ENCODE measurements around the gene LIMS3. TPM values are rescaled to one million over a fixed set of nuclear protein-coding genes. Genes with fewer than 3 reads are reported as not detected.
"Not testable (repeated sequence)": the region's sequence is repeated elsewhere in the genome, so short reads cannot be mapped to it uniquely, and the experiment has no call there.

LIMS3 gene
- polyA plus RNA-seq, 1 donor from 2014 or later, result 2.7 TPM

DNA sequence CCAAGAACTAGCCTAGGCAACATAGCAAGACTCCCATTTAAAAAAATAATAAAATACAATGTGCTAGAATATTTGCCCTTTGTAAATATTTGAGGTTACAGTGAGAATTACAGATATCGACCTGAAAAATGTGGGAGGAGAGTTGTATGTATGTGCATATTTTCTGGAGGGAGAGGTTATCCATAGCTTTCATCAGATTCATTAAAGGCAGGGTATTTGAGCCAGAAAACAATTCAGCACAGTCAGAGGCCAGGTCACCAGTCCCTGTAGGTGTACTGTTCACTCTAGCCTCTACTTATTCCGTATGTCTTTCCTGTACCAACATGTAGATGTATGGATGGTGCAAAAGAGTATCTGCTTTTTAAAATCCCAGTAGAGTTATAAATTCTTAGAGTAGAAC is 15.4 kb downstream of the LIMS3 start:
- H3K9me2 ChIP-seq (ENCODE audit: insufficient read depth, low read length); H3K4me2 ChIP-seq (ENCODE audit: low read length); H3K27ac ChIP-seq (ENCODE audit: low read length); H3K36me3 ChIP-seq (ENCODE audit: insufficient read depth, low read length); H3K79me2 ChIP-seq (replicated peaks; ENCODE audit: insufficient read depth, low read length); H3K27me3 ChIP-seq (ENCODE audit: insufficient read depth, low read depth, low read length); H3K4me3 ChIP-seq (ENCODE audit: low read length); H3K9me3 ChIP-seq (ENCODE audit: low read length); H3F3A ChIP-seq (ENCODE audit: insufficient read depth, low read length, poor library complexity, severe bottlenecking); H3K9ac ChIP-seq (ENCODE audit: low read length); H4K20me1 ChIP-seq (ENCODE audit: insufficient read depth); H2AFZ ChIP-seq (ENCODE audit: low read depth, low read length): not testable (repeated sequence)

DNA sequence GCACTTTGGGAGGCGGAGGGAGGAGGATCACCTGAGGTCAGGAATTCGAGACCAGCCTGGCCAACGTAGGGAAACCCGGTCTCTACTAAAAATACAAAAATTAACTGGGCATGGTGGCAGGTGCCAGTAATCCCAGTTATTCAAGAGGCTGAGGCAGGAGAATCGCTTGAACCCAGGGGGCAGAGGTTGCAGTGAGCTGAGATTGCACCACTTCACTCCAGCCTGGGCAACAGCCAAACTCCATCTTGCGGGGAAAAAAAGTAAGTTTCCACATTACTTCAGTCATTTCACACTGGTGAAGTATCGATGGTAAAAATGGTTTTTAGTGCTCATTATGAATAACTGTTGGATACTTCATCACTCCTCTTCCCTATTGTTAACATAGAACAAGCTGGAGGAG is 16.1 kb downstream of the LIMS3 start:
- H2AFZ ChIP-seq (ENCODE audit: low read depth, low read length); H3K27me3 ChIP-seq (ENCODE audit: insufficient read depth, low read depth, low read length); H3K27ac ChIP-seq (ENCODE audit: low read length); H3K4me2 ChIP-seq (ENCODE audit: low read length); H3K4me3 ChIP-seq (ENCODE audit: low read length); H3K9ac ChIP-seq (ENCODE audit: low read length); H3K36me3 ChIP-seq (ENCODE audit: insufficient read depth, low read length); H3K79me2 ChIP-seq (replicated peaks; ENCODE audit: insufficient read depth, low read length); H3K9me3 ChIP-seq (ENCODE audit: low read length); H3K9me2 ChIP-seq (ENCODE audit: insufficient read depth, low read length); H4K20me1 ChIP-seq (ENCODE audit: insufficient read depth); H3F3A ChIP-seq (ENCODE audit: insufficient read depth, low read length, poor library complexity, severe bottlenecking): not testable (repeated sequence)

DNA sequence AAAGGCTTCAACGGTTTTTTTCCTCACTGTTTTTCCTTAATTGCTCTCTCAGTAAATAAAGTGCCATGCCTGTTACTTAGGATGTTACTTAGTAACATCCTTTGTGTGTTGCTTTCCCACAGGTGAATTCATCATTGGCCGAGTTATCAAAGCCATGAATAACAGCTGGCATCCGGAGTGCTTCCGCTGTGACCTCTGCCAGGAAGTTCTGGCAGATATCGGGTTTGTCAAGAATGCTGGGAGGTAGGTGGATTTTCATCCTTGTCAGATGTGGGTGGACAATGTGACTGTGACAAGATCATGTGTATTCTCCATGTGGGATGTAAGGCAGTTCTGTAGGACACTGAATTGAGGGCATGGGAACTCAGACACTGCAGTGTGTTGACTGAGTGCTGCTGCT is 17.3 kb downstream of the LIMS3 start:
- H3K27ac ChIP-seq (ENCODE audit: low read length); H2AFZ ChIP-seq (ENCODE audit: low read depth, low read length); H3K4me3 ChIP-seq (ENCODE audit: low read length); H3F3A ChIP-seq (ENCODE audit: insufficient read depth, low read length, poor library complexity, severe bottlenecking); H3K9me3 ChIP-seq (ENCODE audit: low read length); H3K27me3 ChIP-seq (ENCODE audit: insufficient read depth, low read depth, low read length); H4K20me1 ChIP-seq (ENCODE audit: insufficient read depth); H3K36me3 ChIP-seq (ENCODE audit: insufficient read depth, low read length); H3K79me2 ChIP-seq (replicated peaks; ENCODE audit: insufficient read depth, low read length); H3K9ac ChIP-seq (ENCODE audit: low read length); H3K4me2 ChIP-seq (ENCODE audit: low read length); H3K9me2 ChIP-seq (ENCODE audit: insufficient read depth, low read length): not testable (repeated sequence)

DNA sequence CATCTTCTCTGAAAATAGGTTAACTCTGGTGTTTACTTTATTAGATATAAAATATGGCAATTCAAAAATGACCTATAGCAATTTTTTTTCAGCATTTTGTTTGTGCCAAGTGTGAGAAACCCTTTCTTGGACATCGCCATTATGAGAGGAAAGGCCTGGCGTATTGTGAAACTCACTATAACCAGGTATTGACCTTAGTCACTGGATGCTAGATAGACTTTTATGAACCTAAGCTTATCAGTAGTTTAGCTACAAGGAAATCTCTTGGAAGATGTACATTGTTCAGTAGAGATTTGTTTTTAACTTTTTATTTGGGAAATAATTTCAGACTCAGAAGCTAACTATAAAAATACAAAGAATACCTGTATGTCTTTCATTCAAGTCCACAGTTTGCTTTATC is 21.7 kb downstream of the LIMS3 start:
- not testable (repeated sequence) for H3K79me2 ChIP-seq (replicated peaks; ENCODE audit: insufficient read depth, low read length); H3K4me2 ChIP-seq (ENCODE audit: low read length); H2AFZ ChIP-seq (ENCODE audit: low read depth, low read length); H3F3A ChIP-seq (ENCODE audit: insufficient read depth, low read length, poor library complexity, severe bottlenecking); H4K20me1 ChIP-seq (ENCODE audit: insufficient read depth); H3K9me3 ChIP-seq (ENCODE audit: low read length); H3K36me3 ChIP-seq (ENCODE audit: insufficient read depth, low read length); H3K27me3 ChIP-seq (ENCODE audit: insufficient read depth, low read depth, low read length); H3K4me3 ChIP-seq (ENCODE audit: low read length); H3K9me2 ChIP-seq (ENCODE audit: insufficient read depth, low read length); H3K9ac ChIP-seq (ENCODE audit: low read length); H3K27ac ChIP-seq (ENCODE audit: low read length)

DNA sequence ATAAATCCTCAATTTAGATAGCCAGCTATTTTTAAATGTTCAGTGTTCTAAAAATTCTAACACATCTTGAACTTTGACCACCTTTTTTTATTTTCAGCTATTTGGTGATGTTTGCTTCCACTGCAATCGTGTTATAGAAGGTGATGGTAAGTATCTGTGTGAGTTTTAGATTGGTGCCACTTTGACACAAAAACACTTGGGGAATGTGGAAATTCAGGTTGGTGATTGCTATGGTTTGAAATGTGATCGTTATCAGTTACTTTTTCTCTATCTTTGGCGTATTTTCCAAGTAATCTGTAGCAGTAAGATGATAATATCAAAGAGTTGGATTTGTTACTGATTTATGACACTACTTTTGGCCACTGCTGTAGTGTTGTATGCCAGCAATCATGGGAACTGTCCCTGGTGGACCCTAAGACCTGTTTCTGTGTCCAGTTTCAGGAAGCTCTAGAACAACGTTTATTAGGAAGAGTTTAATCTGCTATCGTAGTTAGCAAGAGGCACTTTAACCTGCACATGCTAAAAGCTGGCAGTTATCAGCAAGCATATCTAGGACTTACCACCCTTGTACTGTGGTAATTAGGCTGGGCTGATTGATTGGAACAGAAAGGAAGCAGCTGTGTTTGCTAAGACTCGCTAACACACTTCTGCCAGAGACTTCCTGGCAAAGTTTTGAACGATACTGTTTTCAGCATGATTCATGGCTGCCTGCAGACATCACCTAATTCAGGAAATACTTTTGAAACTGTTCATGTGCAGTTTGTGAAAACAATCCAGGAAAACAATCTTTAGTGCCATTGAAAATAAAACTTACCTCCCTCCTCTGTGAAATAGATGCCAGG is 23.3 kb downstream of the LIMS3 start:
- not testable (repeated sequence) for H3K9me3 ChIP-seq (ENCODE audit: low read length); H3K79me2 ChIP-seq (replicated peaks; ENCODE audit: insufficient read depth, low read length); H3F3A ChIP-seq (ENCODE audit: insufficient read depth, low read length, poor library complexity, severe bottlenecking); H4K20me1 ChIP-seq (ENCODE audit: insufficient read depth); H3K27me3 ChIP-seq (ENCODE audit: insufficient read depth, low read depth, low read length); H3K4me2 ChIP-seq (ENCODE audit: low read length); H3K9ac ChIP-seq (ENCODE audit: low read length); H3K4me3 ChIP-seq (ENCODE audit: low read length); H3K9me2 ChIP-seq (ENCODE audit: insufficient read depth, low read length); H2AFZ ChIP-seq (ENCODE audit: low read depth, low read length); H3K36me3 ChIP-seq (ENCODE audit: insufficient read depth, low read length); H3K27ac ChIP-seq (ENCODE audit: low read length)

DNA sequence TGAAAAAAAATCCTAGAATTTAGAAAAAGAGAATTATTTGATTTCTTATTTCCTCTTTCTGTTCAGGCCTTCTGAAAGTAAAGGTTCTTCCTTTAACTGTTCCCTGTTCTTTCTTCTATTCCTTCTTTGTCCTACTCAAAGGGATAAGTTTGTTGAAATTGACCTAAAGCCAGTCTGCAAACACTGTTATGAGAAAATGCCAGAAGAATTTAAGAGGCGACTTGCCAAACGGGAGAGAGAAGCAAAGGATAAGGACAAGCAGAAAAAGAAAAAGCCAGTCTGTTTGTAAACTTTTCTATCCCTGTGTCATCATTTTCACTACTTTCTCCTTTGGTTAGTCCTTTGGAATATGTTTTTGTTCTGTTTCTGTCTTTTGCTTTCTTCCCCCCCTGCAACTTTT is 26.0 kb downstream of the LIMS3 start:
- not testable (repeated sequence) for H3K4me3 ChIP-seq (ENCODE audit: low read length); H3K9me2 ChIP-seq (ENCODE audit: insufficient read depth, low read length); H3K36me3 ChIP-seq (ENCODE audit: insufficient read depth, low read length); H3K27ac ChIP-seq (ENCODE audit: low read length); H3K79me2 ChIP-seq (replicated peaks; ENCODE audit: insufficient read depth, low read length); H4K20me1 ChIP-seq (ENCODE audit: insufficient read depth); H3K9me3 ChIP-seq (ENCODE audit: low read length); H3K9ac ChIP-seq (ENCODE audit: low read length); H3K27me3 ChIP-seq (ENCODE audit: insufficient read depth, low read depth, low read length); H2AFZ ChIP-seq (ENCODE audit: low read depth, low read length); H3F3A ChIP-seq (ENCODE audit: insufficient read depth, low read length, poor library complexity, severe bottlenecking); H3K4me2 ChIP-seq (ENCODE audit: low read length)

DNA sequence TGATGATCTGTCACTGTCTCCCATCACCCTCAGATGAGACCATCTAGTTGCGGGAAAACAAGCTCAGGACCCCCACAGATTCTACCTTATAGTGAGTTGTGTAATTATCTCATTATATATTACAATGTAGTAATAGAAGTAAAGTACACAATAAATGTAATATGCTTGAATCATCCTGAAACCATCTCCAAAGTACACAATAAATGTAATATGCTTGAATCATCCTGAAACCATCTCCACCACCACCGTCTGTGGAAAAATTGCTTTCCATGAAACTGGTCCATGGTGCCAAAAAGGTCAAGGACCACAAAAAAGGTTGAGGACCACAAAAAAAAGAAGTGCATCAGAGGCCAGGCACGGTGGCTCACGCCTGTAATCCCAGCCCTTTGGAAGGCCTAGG is 29.3 kb downstream of the LIMS3 start:
- H3K36me3 ChIP-seq (ENCODE audit: insufficient read depth, low read length); H3K4me3 ChIP-seq (ENCODE audit: low read length); H2AFZ ChIP-seq (ENCODE audit: low read depth, low read length); H3F3A ChIP-seq (ENCODE audit: insufficient read depth, low read length, poor library complexity, severe bottlenecking); H3K9ac ChIP-seq (ENCODE audit: low read length); H3K9me2 ChIP-seq (ENCODE audit: insufficient read depth, low read length); H3K27me3 ChIP-seq (ENCODE audit: insufficient read depth, low read depth, low read length); H3K4me2 ChIP-seq (ENCODE audit: low read length); H3K79me2 ChIP-seq (replicated peaks; ENCODE audit: insufficient read depth, low read length); H4K20me1 ChIP-seq (ENCODE audit: insufficient read depth); H3K27ac ChIP-seq (ENCODE audit: low read length); H3K9me3 ChIP-seq (ENCODE audit: low read length): not testable (repeated sequence)

DNA sequence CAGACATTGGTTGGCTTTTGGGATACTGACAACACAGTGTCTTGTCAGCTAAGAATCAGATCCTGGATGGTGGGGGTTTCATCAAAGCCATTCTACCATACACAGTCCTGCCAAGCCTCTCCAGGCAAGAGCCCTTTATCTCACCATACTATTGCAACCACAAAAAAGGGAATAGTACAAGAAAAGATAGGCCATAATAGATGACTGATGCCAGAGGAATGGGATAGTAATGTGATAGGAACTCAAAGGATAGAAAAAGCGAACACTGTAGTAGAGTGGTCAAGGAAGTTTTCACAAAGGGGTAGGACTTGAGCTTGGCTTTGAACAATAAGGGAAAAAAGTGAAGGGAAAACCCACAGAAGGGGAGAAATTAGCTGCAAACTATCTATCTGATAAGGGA is 30.7 kb downstream of the LIMS3 start:
- not testable (repeated sequence) for H4K20me1 ChIP-seq (ENCODE audit: insufficient read depth); H3F3A ChIP-seq (ENCODE audit: insufficient read depth, low read length, poor library complexity, severe bottlenecking)

More for the DNA sequence above, 30.7 kb downstream of the LIMS3 start:
- H3K4me3 ChIP-seq (ENCODE audit: low read length); H3K36me3 ChIP-seq (ENCODE audit: insufficient read depth, low read length); H3K4me2 ChIP-seq (ENCODE audit: low read length); H3K9ac ChIP-seq (ENCODE audit: low read length); H3K27ac ChIP-seq (ENCODE audit: low read length); H3K9me2 ChIP-seq (ENCODE audit: insufficient read depth, low read length); H3K27me3 ChIP-seq (ENCODE audit: insufficient read depth, low read depth, low read length); H3K79me2 ChIP-seq (replicated peaks; ENCODE audit: insufficient read depth, low read length); H2AFZ ChIP-seq (ENCODE audit: low read depth, low read length); H3K9me3 ChIP-seq (ENCODE audit: low read length): not testable (repeated sequence)

All from neural cell (in vitro differentiated cells).